Muscle layer of duodenum (tissue), 2 donors: ENCODE data around the gene UTP25.
"Not testable (repeated sequence)": the region's sequence is repeated elsewhere in the genome, so short reads cannot be mapped to it uniquely, and the experiment has no call there.

Experiments used
- H3K27ac ChIP-seq: one replicate; pipeline ENCODE4 v1.7.0; 2013; ENCODE audit warnings: mild to moderate bottlenecking, low read length
- H3K27me3 ChIP-seq: one replicate; pipeline ENCODE4 v1.7.0; 2013; ENCODE audit warnings: low read depth, mild to moderate bottlenecking, control low read depth, low read length
- H3K36me3 ChIP-seq, 2 donors: one replicate each; pipeline ENCODE4 v1.7.0; 2013; ENCODE audit warnings: low read length in 2 of 2, control low read depth in 1 of 2, mild to moderate bottlenecking in 1 of 2; ENCODE audit not compliant: insufficient read depth in 2 of 2, control insufficient read depth in 1 of 2
- H3K4me1 ChIP-seq, 2 donors: one replicate each; pipeline ENCODE4 v1.7.0; 2013; ENCODE audit warnings: low read length in 2 of 2, mild to moderate bottlenecking in 2 of 2, control low read depth in 1 of 2, moderate library complexity in 1 of 2; ENCODE audit not compliant: insufficient read depth in 2 of 2, control insufficient read depth in 1 of 2
- H3K4me3 ChIP-seq, 2 donors: one replicate each; pipeline ENCODE4 v1.7.0; 2013; ENCODE audit warnings: low read length in 2 of 2, low read depth in 1 of 2, mild to moderate bottlenecking in 1 of 2
- H3K9me3 ChIP-seq, 2 donors: one replicate each; pipeline ENCODE4 v1.7.0; 2013; ENCODE audit warnings: low read length in 2 of 2, control low read depth in 1 of 2, mild to moderate bottlenecking in 1 of 2; ENCODE audit not compliant: control insufficient read depth in 1 of 2
- donor health status: healthy.

UTP25 gene

DNA sequence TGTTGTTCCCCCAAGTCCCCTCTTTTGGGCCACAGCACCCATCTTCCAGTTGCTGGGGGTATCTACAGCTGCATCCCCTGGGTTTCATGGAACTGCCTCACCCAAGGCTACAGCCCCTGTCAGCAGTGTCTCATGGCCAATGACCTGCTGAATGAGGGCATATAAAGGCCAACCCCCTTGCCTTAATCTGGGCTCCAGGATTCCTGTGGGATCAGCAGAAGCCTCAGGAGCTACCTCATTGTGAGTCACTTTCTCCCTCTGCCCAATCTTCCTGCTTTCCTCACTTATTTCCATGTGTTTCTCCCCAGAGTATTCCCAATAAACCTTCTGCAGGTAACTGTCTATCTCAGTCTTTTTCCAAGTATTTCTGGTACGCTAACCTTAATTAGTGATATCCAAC lies 73.0 kb downstream of the UTP25 start:
- Histone ChIP-seq H3K27me3 (no peaks in the 10 kb centered on the region), H3K9me3 (peaks cover 0 to 5% of the 10 kb centered on the region in 2 donors), H3K4me1 (no peaks in the 10 kb centered on the region), H3K36me3 (no peaks in the 10 kb centered on the region), H3K27ac (no peak overlapping the region), H3K4me3 (no peak overlapping the region)

DNA sequence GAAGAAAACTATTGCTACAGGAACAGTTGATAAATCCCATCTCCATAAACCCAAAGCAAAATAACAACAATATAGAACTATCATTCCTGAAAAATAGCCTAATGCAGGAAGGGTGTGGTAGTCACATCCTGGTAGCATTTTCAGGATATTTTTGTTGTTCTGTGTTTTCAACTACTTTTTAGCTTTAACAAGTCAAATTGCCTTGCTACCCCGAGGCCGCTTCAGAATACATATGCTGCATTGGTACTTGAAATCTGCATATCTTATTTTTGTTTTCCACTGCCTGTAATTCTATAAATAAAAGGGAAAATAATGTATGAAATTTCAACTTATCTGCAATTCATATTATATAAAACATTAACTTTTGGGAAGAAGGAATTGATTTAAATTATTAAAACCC lies 73.4 kb downstream of the UTP25 start:
- Histone ChIP-seq H3K36me3 (no peaks in the 10 kb centered on the region), H3K4me3 (no peak overlapping the region), H3K9me3 (peaks cover 0 to 5% of the 10 kb centered on the region in 2 donors), H3K4me1 (no peaks in the 10 kb centered on the region), H3K27ac (no peak overlapping the region), H3K27me3 (no peaks in the 10 kb centered on the region)

DNA sequence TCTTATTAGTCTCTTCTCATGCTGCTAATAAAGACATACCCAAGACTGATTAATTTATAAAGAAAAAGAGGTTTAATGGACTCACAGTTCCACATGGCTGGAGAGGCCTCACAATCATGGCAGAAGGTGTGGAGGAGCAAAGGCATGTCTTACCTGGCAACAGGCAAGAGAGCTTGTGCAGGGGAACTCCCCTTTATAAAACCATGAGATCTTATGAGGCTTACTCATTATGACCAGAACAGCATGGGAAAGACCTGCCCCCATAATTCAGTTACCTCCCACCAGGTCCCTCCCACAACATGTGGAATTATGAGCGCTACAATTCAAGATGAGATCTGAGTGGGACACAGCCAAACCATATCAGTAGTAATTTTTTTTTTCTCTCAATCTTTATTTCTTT lies 77.0 kb downstream of the UTP25 start:
- H3K27ac ChIP-seq, H3K4me1 ChIP-seq, H3K9me3 ChIP-seq, H3K4me3 ChIP-seq, H3K36me3 ChIP-seq, H3K27me3 ChIP-seq: not testable (repeated sequence)
